OCI-LY3 (cell line): Measurements from ENCODE around the gene JOSD1.

Experiments
- EZH2phosphoT487 ChIP-seq: fragments of 200-600 bp; shearing (Covaris generic); IDR thresholded peaks from 2 replicates; pipeline ENCODE4 v1.6.1; 2018; ENCODE audit warnings: antibody characterized with exemption, mixed run types, low read depth
- TF ChIP-seq, protein P1 (sequence below): fragments of 200-600, 300-600 bp; sonication (generic); IDR thresholded peaks from 2 replicates; pipeline ENCODE4 v1.5.1; 2014; ENCODE audit warnings: antibody characterized with exemption, low read length, low read depth

GRCh38 chr22:38740116-38740723 is 39.5 kb upstream of the JOSD1 start:
- TF ChIP-seq, protein P1, sequence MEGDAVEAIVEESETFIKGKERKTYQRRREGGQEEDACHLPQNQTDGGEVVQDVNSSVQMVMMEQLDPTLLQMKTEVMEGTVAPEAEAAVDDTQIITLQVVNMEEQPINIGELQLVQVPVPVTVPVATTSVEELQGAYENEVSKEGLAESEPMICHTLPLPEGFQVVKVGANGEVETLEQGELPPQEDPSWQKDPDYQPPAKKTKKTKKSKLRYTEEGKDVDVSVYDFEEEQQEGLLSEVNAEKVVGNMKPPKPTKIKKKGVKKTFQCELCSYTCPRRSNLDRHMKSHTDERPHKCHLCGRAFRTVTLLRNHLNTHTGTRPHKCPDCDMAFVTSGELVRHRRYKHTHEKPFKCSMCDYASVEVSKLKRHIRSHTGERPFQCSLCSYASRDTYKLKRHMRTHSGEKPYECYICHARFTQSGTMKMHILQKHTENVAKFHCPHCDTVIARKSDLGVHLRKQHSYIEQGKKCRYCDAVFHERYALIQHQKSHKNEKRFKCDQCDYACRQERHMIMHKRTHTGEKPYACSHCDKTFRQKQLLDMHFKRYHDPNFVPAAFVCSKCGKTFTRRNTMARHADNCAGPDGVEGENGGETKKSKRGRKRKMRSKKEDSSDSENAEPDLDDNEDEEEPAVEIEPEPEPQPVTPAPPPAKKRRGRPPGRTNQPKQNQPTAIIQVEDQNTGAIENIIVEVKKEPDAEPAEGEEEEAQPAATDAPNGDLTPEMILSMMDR: no peak
- no peak for TF ChIP-seq EZH2phosphoT487
